Bronchial epithelial cell (primary cell): Measurements from ENCODE around the gene PTPN1. TPM values are rescaled to one million over a fixed set of nuclear protein-coding genes. Genes with fewer than 3 reads are reported as not detected.

Source experiments
- DNase-seq: peaks from one replicate; pipeline ENCODE4 v3.0.0-alpha.2; 2010; ENCODE audit warnings: low read depth
- FAIRE-seq: peaks from 2 replicates; lab custom pipeline; 2011; peaks lifted over from hg19 to GRCh38; lab: Jason Lieb, UNC
- H3K27me3 ChIP-seq: 2 replicates; pipeline ENCODE4 v1.5.1; 2011; ENCODE audit warnings: low read length; ENCODE audit not compliant: control insufficient read depth, insufficient read depth
- H3K36me3 ChIP-seq: 2 replicates; pipeline ENCODE4 v1.5.1; 2011; ENCODE audit warnings: low read length; ENCODE audit not compliant: control insufficient read depth, insufficient read depth
- H3K4me3 ChIP-seq: 2 replicates; pipeline ENCODE4 v1.5.1; 2011; ENCODE audit warnings: mild to moderate bottlenecking, low read depth, low read length, control low read depth
- total RNA-seq: library from RNA; depleted of rRNA; stranded (reverse); fragments of >200 nt; gene quantifications from 2 replicates; pipeline ENCODE4 v1.2.1, GENCODE V29; 2014
- TF ChIP-seq, protein P1 (sequence below): IDR thresholded peaks from 2 replicates; pipeline ENCODE4 v1.5.1; 2011; ENCODE audit warnings: mild to moderate bottlenecking, moderate library complexity, low read length, control low read depth, inconsistent platforms; ENCODE audit not compliant: insufficient read depth, severe bottlenecking

The PTPN1 gene
- total RNA-seq, 1 donor from 2014 or later = 18.4 TPM

- no peak for FAIRE-seq
Measured at GRCh38 chr20:50528129-50528528, 17.9 kb downstream of the PTPN1 start.

GRCh38 chr20:50528804-50529351 is 18.7 kb downstream of the PTPN1 start:
- no peak for FAIRE-seq
- Histone ChIP-seq H3K27me3 (no peaks in the 10 kb centered on the region), H3K36me3 (no peaks in the 10 kb centered on the region), H3K4me3 (no peak overlapping the region)
- DNase-seq = no peak
- TF ChIP-seq, protein P1, sequence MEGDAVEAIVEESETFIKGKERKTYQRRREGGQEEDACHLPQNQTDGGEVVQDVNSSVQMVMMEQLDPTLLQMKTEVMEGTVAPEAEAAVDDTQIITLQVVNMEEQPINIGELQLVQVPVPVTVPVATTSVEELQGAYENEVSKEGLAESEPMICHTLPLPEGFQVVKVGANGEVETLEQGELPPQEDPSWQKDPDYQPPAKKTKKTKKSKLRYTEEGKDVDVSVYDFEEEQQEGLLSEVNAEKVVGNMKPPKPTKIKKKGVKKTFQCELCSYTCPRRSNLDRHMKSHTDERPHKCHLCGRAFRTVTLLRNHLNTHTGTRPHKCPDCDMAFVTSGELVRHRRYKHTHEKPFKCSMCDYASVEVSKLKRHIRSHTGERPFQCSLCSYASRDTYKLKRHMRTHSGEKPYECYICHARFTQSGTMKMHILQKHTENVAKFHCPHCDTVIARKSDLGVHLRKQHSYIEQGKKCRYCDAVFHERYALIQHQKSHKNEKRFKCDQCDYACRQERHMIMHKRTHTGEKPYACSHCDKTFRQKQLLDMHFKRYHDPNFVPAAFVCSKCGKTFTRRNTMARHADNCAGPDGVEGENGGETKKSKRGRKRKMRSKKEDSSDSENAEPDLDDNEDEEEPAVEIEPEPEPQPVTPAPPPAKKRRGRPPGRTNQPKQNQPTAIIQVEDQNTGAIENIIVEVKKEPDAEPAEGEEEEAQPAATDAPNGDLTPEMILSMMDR = no peak

More at GRCh38 chr20:50528129-50528528, 17.9 kb downstream of the PTPN1 start:
- H3K27me3 ChIP-seq = no peaks in the 10 kb centered on the region
- H3K36me3 ChIP-seq = no peaks in the 10 kb centered on the region
- TF ChIP-seq, protein P1 = no peak
- no peak for DNase-seq
- H3K4me3 ChIP-seq = no peak overlapping the region

DNA sequence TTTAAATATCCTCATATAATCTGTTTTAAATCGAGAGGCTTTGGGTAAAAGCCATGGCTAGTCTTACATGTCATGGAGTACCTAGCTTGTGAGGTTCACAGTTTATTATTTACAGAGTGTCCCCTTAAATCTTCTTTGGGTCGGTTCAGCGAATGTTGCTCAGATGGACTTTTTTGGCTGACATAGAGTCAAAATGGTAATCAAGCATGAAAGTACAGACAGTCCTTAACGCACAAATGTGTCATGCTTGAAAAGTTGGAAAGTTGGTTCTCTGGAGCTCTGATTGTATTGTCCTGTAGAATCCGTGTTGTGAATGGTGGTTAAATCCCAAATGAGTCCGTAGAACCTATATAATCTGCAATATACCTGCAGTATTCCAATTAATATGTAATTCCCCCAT is 22.0 kb downstream of the PTPN1 start:
- H3K27me3 ChIP-seq = no peaks in the 10 kb centered on the region
- H3K4me3 ChIP-seq = no peak overlapping the region
- DNase-seq = no peak
- no peaks in the 10 kb centered on the region for H3K36me3 ChIP-seq
- no peak for FAIRE-seq
- TF ChIP-seq, protein P1 = no peak

DNA sequence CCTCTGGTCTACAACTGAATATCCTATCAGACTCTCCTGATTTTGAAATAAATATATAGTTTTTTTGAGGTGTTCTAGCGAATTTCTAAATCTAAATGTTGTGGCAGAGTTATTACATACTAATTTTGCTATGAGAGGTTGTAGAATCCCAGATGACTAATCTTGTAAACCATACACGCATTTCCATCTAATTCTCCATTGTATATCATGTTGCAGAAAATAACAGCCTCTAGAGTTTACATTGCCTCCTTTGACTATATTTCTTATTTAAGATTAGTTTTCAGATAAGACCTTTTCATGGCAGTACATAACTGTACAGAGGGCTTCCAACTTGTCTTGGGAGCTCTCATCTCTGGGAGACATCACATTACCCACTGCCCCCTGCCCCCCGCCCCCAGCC is 22.9 kb downstream of the PTPN1 start:
- H3K4me3 ChIP-seq = no peak overlapping the region
- FAIRE-seq (no peak), DNase-seq (no peak)
- no peaks in the 10 kb centered on the region for H3K27me3 ChIP-seq
- TF ChIP-seq, protein P1 = no peak
- no peaks in the 10 kb centered on the region for H3K36me3 ChIP-seq

DNA sequence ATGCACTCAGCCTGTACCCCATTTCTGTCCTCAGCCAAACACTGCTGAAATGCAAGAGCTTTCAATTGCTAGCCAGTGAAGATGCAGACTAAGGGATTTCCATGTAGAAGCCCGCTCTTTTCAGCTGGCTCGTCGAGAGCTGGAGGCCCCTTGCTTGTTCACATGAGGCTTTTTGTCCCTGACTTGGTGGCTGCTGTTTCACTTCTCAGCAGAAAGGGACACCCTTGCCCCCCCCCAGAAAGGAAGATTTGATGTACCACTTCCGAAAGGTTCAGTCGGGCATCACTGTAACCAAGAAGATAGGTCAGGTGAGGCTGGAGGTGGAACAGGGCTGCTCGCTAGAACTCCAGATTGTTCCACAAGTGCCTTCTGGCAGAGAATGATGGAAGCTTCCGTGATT is 23.3 kb downstream of the PTPN1 start:
- DNase-seq = no peak
- H3K4me3 ChIP-seq = no peak overlapping the region
- no peak for FAIRE-seq
- H3K36me3 ChIP-seq = no peaks in the 10 kb centered on the region
- TF ChIP-seq, protein P1 = no peak
- no peaks in the 10 kb centered on the region for H3K27me3 ChIP-seq

GRCh38 chr20:50534567-50534966 is 24.4 kb downstream of the PTPN1 start:
- Histone ChIP-seq H3K27me3 (no peaks in the 10 kb centered on the region), H3K4me3 (no peak overlapping the region), H3K36me3 (no peaks in the 10 kb centered on the region)
- FAIRE-seq (no peak), DNase-seq (no peak)
- TF ChIP-seq, protein P1 = no peak
